NCI-H1105 (cell line): ENCODE results near the gene PTBP1.
A peak's percentile ranks its signal among the peaks of the same experiment; 100 is the strongest.

ENCODE experiments used
- DNase-seq: peaks from one replicate; lab custom pipeline; 2025; lab: John Stamatoyannopoulos, UW

The PTBP1 gene

GRCh38 chr19:797528-798414, 519 bp downstream of the PTBP1 start:
- DNase-seq, result peak; percentile 77

GRCh38 chr19:798415-799075, 1.3 kb downstream of the PTBP1 start:
- no peak for DNase-seq

- no peak for DNase-seq
Measured at GRCh38 chr19:799076-799881, 2.0 kb downstream of the PTBP1 start.

- no peak for DNase-seq
Measured at GRCh38 chr19:800360-801029, 3.2 kb downstream of the PTBP1 start.

- DNase-seq, result no peak
Measured at GRCh38 chr19:801030-801860, 4.0 kb downstream of the PTBP1 start.

GRCh38 chr19:801861-802497, 4.7 kb downstream of the PTBP1 start:
- DNase-seq, result no peak

GRCh38 chr19:802498-803098, 5.3 kb downstream of the PTBP1 start:
- DNase-seq, result no peak

- DNase-seq, result no peak
Measured at GRCh38 chr19:803099-803561, 5.9 kb downstream of the PTBP1 start.

- DNase-seq, result no peak
Measured at GRCh38 chr19:803686-804418, 6.6 kb downstream of the PTBP1 start.

GRCh38 chr19:804419-805165, 7.3 kb downstream of the PTBP1 start:
- DNase-seq, result no peak

- DNase-seq, result no peak
Measured at GRCh38 chr19:805166-805551, 7.9 kb downstream of the PTBP1 start.

- DNase-seq, result no peak
Measured at GRCh38 chr19:805600-806550, 8.6 kb downstream of the PTBP1 start.

GRCh38 chr19:806815-807421, 9.7 kb downstream of the PTBP1 start:
- no peak for DNase-seq

- no peak for DNase-seq
Measured at GRCh38 chr19:807627-808422, 10.6 kb downstream of the PTBP1 start.

- DNase-seq, result no peak
Measured at GRCh38 chr19:808423-808775, 11.1 kb downstream of the PTBP1 start.
